GM12878 (cell line): ENCODE measurements around the gene TSC2. TPM values are rescaled to one million over a fixed set of nuclear protein-coding genes. Genes with fewer than 3 reads are reported as not detected.
"Not testable (repeated sequence)": the region's sequence is repeated elsewhere in the genome, so short reads cannot be mapped to it uniquely, and the experiment has no call there.

Experiments
- ATAC-seq: fragments of 200-7000 bp; cut with Tn5 transposase; 3 replicates; pipeline ENCODE4 v1.9.1; 2020; ENCODE audit warnings: mild to moderate bottlenecking, moderate library complexity
- BruUV-seq: library from RNA; stranded (reverse); fragments of 400-500 nt; replicated peaks from 2 replicates; lab custom pipeline; 2021; lab: Mats Ljungman, UMichigan
- CTCF ChIA-PET: fragments of 300-600 bp; sonication (Branson Sonifier 250); formaldehyde crosslinking; extraction: SDS; loops from one replicate; lab custom pipeline; 2021; ENCODE audit warnings: inconsistent platforms; lab: Yijun Ruan, JAX
- POLR2A ChIA-PET: fragments of 350-600 bp; formaldehyde crosslinking; extraction: SDS; loops from one replicate; lab custom pipeline; 2021; ENCODE audit warnings: inconsistent platforms; lab: Charles Lee
- RAD21 ChIA-PET: fragments of 300-600 bp; sonication (Branson Sonifier 250); formaldehyde crosslinking; loops from one replicate; lab custom pipeline; 2023; ENCODE audit warnings: antibody characterized with exemption; ENCODE audit not compliant: unreplicated experiment; lab: Charles Lee
- SMC1A ChIA-PET: fragments of 300-600 bp; sonication (Branson Sonifier 250); formaldehyde crosslinking; loops from one replicate; lab custom pipeline; 2023; ENCODE audit not compliant: unreplicated experiment, uncharacterized antibody; lab: Charles Lee
- DNase-seq: peaks from one replicate; pipeline ENCODE4 v3.0.0-alpha.2; 2011; ENCODE audit warnings: low read depth, low spot score
- FAIRE-seq: peaks from 3 replicates; lab custom pipeline; 2011; peaks lifted over from hg19 to GRCh38; lab: Jason Lieb, UNC
- H2AFZ ChIP-seq: 2 replicates; pipeline ENCODE4 v1.6.0; 2011; ENCODE audit warnings: low read depth, low read length, control low read depth; ENCODE audit not compliant: control insufficient read depth
- H3K27ac ChIP-seq: 2 replicates; pipeline ENCODE4 v1.5.1; 2011; ENCODE audit warnings: control low read depth; ENCODE audit not compliant: control insufficient read depth, insufficient read depth
- H3K27me3 ChIP-seq, 2 experiments: replicated peaks in 1 of 2; 2 replicates each; pipeline versions ENCODE4 v1.6.0 to v1.6.1; 2011; ENCODE audit warnings: low read length in 1 of 2; ENCODE audit not compliant: control insufficient read depth in 2 of 2, insufficient read depth in 2 of 2
- H3K36me3 ChIP-seq, 2 experiments: 2 replicates each; pipeline ENCODE4 v1.5.1; 2011; ENCODE audit warnings: low read length in 1 of 2; ENCODE audit not compliant: control insufficient read depth in 2 of 2, insufficient read depth in 2 of 2
- H3K4me1 ChIP-seq: 2 replicates; pipeline ENCODE4 v1.6.1; 2011; ENCODE audit warnings: mild to moderate bottlenecking, low read length, moderate library complexity, mixed read lengths; ENCODE audit not compliant: control insufficient read depth, insufficient read depth
- H3K4me2 ChIP-seq: 2 replicates; pipeline ENCODE4 v1.6.0; 2011; ENCODE audit warnings: control low read depth; ENCODE audit not compliant: control insufficient read depth, insufficient read depth
- H3K4me3 ChIP-seq: fragments of 200-600 bp; sonication (generic); 2 replicates; pipeline ENCODE4 v1.5.1; 2016
- H3K79me2 ChIP-seq: 2 replicates; pipeline ENCODE4 v1.6.0; 2011; ENCODE audit warnings: low read length; ENCODE audit not compliant: control insufficient read depth, insufficient read depth
- H3K9ac ChIP-seq: 2 replicates; pipeline ENCODE4 v1.8.0; 2011; ENCODE audit warnings: low read length, control low read depth, mixed read lengths; ENCODE audit not compliant: control insufficient read depth, insufficient read depth
- H3K9me3 ChIP-seq: replicated peaks from 3 replicates; pipeline ENCODE4 v1.5.1; 2011; ENCODE audit warnings: mild to moderate bottlenecking, low read length; ENCODE audit not compliant: control insufficient read depth, insufficient read depth
- H4K20me1 ChIP-seq: 2 replicates; pipeline ENCODE4 v1.6.0; 2011; ENCODE audit not compliant: control insufficient read depth, insufficient read depth
- ESRRA ChIP-seq: IDR thresholded peaks from 2 replicates; pipeline ENCODE4 v1.6.1; 2012; ENCODE audit warnings: mild to moderate bottlenecking, low read length, improper control_type of control experiment
- WGBS: methylation state at CpG from one replicate; pipeline ENCODE4 v1.1.6; 2016; ENCODE audit warnings: low lambda C conversion rate; ENCODE audit not compliant: insufficient replicate concordance, insufficient coverage; ENCODE audit errors: missing lambda C conversion rate; 5-methylcytosine and 5-hydroxymethylcytosine counted together
- in situ Hi-C: fragments of 300-500 bp; cut with MboI; formaldehyde crosslinking; loops from 9 replicates; pipeline ENCODE4 v1.14.3; 2018; ENCODE audit warnings: mixed read lengths
- intact Hi-C: fragments of 100-400 bp; cut with micrococcal nuclease; formaldehyde crosslinking; loops from one replicate; pipeline ENCODE4 v1.14.2; 2022; ENCODE audit not compliant: unreplicated experiment
- polyA plus RNA-seq, 11 experiments: library from polyadenylated mRNA; depleted of rRNA in 4 of 11; unstranded in 6 of 11; stranded (reverse) in 5 of 11; fragments of >200 nt; fragmentation: Nextera tagmentation in 4 of 11; fragmentation: Illumina TruSeq in 1 of 11; extraction: Ambion mirVana in 4 of 11; extraction: Trizol in 1 of 11; gene quantifications; 1 replicate in 1 of 11; 2 replicates in 10 of 11; pipeline versions ENCODE4 v1.2.1 to v1.2.3, GENCODE V29; 2011 to 2016; ENCODE audit warnings: inconsistent platforms in 2 of 11, missing spikeins in 2 of 11, low read depth in 1 of 11
- total RNA-seq, 4 experiments: library from RNA; depleted of rRNA in 3 of 4; stranded (reverse); fragments of >200 nt in 3 of 4; fragmentation: Illumina TruSeq in 1 of 4; extraction: Trizol in 1 of 4; gene quantifications; 2 replicates each; pipeline versions ENCODE4 v1.2.1 to v1.2.3, GENCODE V29; 2013 to 2021

The TSC2 gene
- total and polyA plus RNA-seq, 10 of the 15 experiments (the other 5 are each of a cell fraction or from before 2014, with no cell fraction given) = 1.6 to 77.0 (median 21.6) TPM

DNA sequence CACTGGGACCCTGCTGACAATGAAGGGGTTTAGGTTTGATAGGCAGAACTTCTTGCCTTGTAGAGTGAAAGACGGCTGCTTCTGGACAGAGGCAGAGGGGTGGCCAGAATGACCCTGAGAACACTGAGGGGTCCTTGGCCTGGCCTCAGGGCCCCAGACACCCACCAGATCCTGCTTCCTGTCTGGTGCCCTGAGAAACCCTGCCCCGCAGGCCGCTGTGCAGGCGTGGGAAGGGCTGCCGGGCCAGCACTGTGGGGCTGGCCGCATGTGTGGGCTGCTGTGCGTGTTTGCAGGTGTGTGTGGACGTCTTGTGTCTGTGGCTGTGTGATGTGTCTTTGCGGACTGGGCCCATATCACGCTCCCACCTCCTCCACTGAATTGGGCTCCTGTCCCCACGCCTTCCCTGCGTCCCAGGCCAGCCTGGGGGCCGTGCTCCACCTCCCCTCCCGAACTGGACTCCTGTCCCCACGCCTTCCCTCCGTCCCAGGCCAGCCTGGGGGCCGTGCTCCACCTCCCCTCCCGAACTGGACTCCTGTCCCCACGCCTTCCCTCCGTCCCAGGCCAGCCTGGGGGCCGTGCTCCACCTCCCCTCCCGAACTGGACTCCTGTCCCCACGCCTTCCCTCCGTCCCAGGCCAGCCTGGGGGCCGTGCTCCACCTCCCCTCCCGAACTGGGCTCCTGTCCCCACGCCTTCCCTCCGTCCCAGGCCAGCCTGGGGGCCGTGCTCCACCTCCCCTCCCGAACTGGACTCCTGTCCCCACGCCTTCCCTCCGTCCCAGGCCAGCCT, 13.7 kb upstream of the TSC2 start:
- H3K27me3 ChIP-seq, RAD21 ChIA-PET, POLR2A ChIA-PET, ATAC-seq, H3K4me2 ChIP-seq, DNase-seq, CTCF ChIA-PET, H3K79me2 ChIP-seq, H3K27ac ChIP-seq, H2AFZ ChIP-seq, H3K9ac ChIP-seq, BruUV-seq, H4K20me1 ChIP-seq, H3K36me3 ChIP-seq, H3K9me3 ChIP-seq, FAIRE-seq, in situ Hi-C loops, H3K4me3 ChIP-seq, intact Hi-C loops, SMC1A ChIA-PET, H3K4me1 ChIP-seq: not testable (repeated sequence)
- 60% methylated on average over 11 of the region's 32 CpGs for WGBS

DNA sequence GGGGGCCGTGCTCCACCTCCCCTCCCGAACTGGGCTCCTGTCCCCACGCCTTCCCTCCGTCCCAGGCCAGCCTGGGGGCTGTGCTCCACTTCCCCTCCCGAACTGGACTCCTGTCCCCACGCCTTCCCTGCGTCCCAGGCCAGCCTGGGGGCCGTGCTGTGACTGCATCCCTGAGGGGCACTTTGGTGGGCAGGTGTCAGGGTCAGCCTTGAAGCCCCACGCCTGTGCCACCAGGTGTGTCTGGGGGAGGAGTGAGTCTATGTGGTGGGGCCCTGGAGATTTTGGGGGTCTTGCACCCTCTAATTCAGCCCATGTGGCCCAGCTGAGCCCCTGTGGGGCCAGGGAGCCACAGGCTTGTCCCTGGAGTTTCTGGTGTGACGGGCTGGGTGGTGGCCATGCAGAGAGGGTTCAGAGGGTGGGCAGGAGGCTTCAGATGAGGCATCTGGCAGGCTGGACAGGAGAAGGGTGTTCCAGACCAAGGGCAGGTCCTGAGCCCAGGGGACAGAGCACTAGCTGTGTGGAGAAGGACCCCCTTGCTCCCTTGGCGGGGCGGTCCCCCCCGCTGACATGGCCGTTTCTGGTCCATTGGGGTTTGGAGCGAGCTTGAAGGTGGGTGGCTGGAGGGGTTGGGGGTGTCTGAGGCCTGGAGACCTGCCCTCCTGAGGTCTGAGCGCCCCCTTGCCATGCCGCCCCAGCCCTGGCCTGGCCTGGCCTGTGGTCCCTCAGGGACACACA, 12.9 kb upstream of the TSC2 start:
- H3K9me3 ChIP-seq = no peaks in the 10 kb centered on the region
- TF ChIP-seq ESRRA = no peak
- ChIA-PET RAD21 (no interaction called here), CTCF (no interaction called here), POLR2A (no interaction called here), SMC1A (no interaction called here)
- H3K4me3 ChIP-seq = no peak overlapping the region
- WGBS = 35% methylated on average over 15 of the region's 17 CpGs
- H3K36me3 ChIP-seq = no peaks in the 10 kb centered on the region
- DNase-seq (no peak), ATAC-seq (no peak), FAIRE-seq (no peak)
- H3K79me2 ChIP-seq = no peaks in the 10 kb centered on the region
- BruUV-seq = no TSS peak
- no peaks in the 10 kb centered on the region for H4K20me1 ChIP-seq
- 0 out of 4 replicates have a peak, but pooled peaks cover 0 to 2% of the 10 kb centered on the region in 2 experiments for H3K27me3 ChIP-seq
- no peaks in the 10 kb centered on the region for H3K4me1 ChIP-seq
- intact Hi-C loops (no loop called here), in situ Hi-C loops (no loop called here)
- no peak overlapping the region for H3K4me2 ChIP-seq
- H2AFZ ChIP-seq = no peak overlapping the region
- no peak overlapping the region for H3K9ac ChIP-seq
- H3K27ac ChIP-seq = no peak overlapping the region
